Brain microvascular endothelial cell (primary cell): Measurements from ENCODE around the gene CLPTM1L.

Experiments used
- DNase-seq: peaks from one replicate; pipeline ENCODE4 v3.0.0-alpha.2; 2020
- H3K27ac ChIP-seq: fragments of 250-450 bp; sonication (Bioruptor Pico); 2 replicates; pipeline ENCODE4 v1.5.1; 2020; ENCODE audit warnings: mild to moderate bottlenecking, moderate library complexity
- H3K27me3 ChIP-seq: fragments of 250-450 bp; sonication (Bioruptor Pico); replicated peaks from 2 replicates; pipeline ENCODE4 v1.5.1; 2020; ENCODE audit warnings: mild to moderate bottlenecking
- H3K36me3 ChIP-seq: fragments of 250-450 bp; sonication (Bioruptor Pico); replicated peaks from 2 replicates; pipeline ENCODE4 v1.5.1; 2020; ENCODE audit warnings: mild to moderate bottlenecking
- H3K4me3 ChIP-seq: 2 replicates; pipeline ENCODE4 v1.5.1; 2011; ENCODE audit warnings: low read depth, mild to moderate bottlenecking, control low read depth, low read length, moderate library complexity
- in situ Hi-C: cut with HindIII; loops from 2 replicates; pipeline ENCODE4 v1.10.0; 2017; ENCODE audit warnings: low sequenced_read_pairs, low pct_ligation_motif_present
- TF ChIP-seq, protein P1 (sequence below): IDR thresholded peaks from 2 replicates; pipeline ENCODE4 v1.5.1; 2011; ENCODE audit warnings: low read depth, mild to moderate bottlenecking, moderate library complexity, low read length, control low read depth, inconsistent platforms; ENCODE audit errors: missing control alignments

The CLPTM1L gene

GRCh38 chr5:1352231-1353219 is 7.6 kb upstream of the CLPTM1L start:
- TF ChIP-seq, protein P1, sequence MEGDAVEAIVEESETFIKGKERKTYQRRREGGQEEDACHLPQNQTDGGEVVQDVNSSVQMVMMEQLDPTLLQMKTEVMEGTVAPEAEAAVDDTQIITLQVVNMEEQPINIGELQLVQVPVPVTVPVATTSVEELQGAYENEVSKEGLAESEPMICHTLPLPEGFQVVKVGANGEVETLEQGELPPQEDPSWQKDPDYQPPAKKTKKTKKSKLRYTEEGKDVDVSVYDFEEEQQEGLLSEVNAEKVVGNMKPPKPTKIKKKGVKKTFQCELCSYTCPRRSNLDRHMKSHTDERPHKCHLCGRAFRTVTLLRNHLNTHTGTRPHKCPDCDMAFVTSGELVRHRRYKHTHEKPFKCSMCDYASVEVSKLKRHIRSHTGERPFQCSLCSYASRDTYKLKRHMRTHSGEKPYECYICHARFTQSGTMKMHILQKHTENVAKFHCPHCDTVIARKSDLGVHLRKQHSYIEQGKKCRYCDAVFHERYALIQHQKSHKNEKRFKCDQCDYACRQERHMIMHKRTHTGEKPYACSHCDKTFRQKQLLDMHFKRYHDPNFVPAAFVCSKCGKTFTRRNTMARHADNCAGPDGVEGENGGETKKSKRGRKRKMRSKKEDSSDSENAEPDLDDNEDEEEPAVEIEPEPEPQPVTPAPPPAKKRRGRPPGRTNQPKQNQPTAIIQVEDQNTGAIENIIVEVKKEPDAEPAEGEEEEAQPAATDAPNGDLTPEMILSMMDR: no peak
- Histone ChIP-seq H3K4me3 (no peak overlapping the region), H3K27ac (no peak overlapping the region), H3K36me3 (no peaks in the 10 kb centered on the region), H3K27me3 (peaks cover 7% of the 10 kb centered on the region)
- in situ Hi-C loops: no loop called here
- no peak for DNase-seq

DNA sequence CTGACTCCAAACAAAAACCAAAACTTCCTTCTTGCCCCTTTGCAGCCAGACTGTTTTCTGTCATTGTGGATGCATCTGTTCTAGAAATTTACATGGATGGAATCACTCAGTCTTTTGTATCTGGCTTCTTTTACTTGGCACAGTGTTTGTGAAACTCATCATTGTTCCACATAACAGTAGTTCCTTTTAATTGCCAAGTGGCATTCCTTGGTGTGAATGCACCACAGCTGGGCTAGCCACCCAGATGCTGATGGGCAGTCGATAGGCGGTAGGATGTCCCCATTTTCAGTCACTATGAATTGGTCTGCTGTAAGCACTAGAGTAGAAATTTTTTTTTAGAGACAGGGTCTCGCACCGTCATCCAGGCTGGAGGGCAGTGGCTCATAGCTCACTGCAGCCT is 6.3 kb upstream of the CLPTM1L start:
- Histone ChIP-seq H3K4me3 (no peak overlapping the region), H3K27ac (no peak overlapping the region), H3K27me3 (peaks cover 4% of the 10 kb centered on the region), H3K36me3 (no peaks in the 10 kb centered on the region)
- in situ Hi-C loops: no loop called here
- DNase-seq: no peak
- TF ChIP-seq, protein P1: no peak

DNA sequence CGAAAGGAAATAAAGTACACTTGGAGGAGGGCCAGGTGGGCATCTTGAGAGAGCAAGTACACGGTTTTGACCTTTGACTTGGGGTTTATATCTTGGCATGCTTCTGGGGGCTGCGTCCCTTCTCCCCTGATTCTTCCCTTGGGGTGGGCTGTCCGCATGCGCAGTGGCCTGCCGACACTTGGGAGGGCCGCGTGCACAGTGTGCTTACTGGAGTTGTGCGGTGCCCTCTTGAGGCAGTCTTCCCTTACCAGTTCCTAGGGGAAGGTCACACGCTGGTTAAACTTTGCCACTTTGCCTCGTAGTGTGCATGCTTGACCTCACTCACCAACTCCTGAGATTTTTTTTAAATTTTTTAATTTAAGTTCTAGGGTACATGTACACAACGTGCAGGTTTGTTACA is 4.3 kb upstream of the CLPTM1L start:
- Histone ChIP-seq H3K27ac (no peak overlapping the region), H3K36me3 (no peaks in the 10 kb centered on the region), H3K4me3 (no peak overlapping the region), H3K27me3 (no peaks in the 10 kb centered on the region)
- in situ Hi-C loops: no loop called here
- TF ChIP-seq, protein P1: no peak
- no peak for DNase-seq

GRCh38 chr5:1348986-1349245 is 4.0 kb upstream of the CLPTM1L start:
- H3K27me3 ChIP-seq: no peaks in the 10 kb centered on the region
- no peaks in the 10 kb centered on the region for H3K36me3 ChIP-seq
- TF ChIP-seq, protein P1: no peak
- no peak overlapping the region for H3K4me3 ChIP-seq
- DNase-seq: no peak
- in situ Hi-C loops: no loop called here
- no peak overlapping the region for H3K27ac ChIP-seq

- DNase-seq: no peak
- Histone ChIP-seq H3K27me3 (no peaks in the 10 kb centered on the region), H3K4me3 (no peak overlapping the region), H3K36me3 (peaks cover 2% of the 10 kb centered on the region), H3K27ac (no peak overlapping the region)
- TF ChIP-seq, protein P1: no peak
- in situ Hi-C loops: no loop called here
These were observed 2.7 kb upstream of the CLPTM1L start for GRCh38 chr5:1347571-1347970.
